ENCODE measurements around the gene CYSTM1.
"Not testable (repeated sequence)": the region's sequence is repeated elsewhere in the genome, so short reads cannot be mapped to it uniquely, and the experiment has no call there.

CYSTM1 gene

GRCh38 chr5:140150201-140150600, 24.8 kb upstream of the CYSTM1 start:
- DNase-seq (ENCODE audit: low spot score) = no peak

GRCh38 chr5:140151144-140152021, 23.6 kb upstream of the CYSTM1 start:
- no peak for DNase-seq (ENCODE audit: low spot score)

- no peak for DNase-seq (ENCODE audit: low spot score)
Observed at GRCh38 chr5:140152022-140152999, 22.7 kb upstream of the CYSTM1 start.

GRCh38 chr5:140153255-140153654, 21.7 kb upstream of the CYSTM1 start:
- no peak for DNase-seq (ENCODE audit: low spot score)

GRCh38 chr5:140153905-140154304, 21.1 kb upstream of the CYSTM1 start:
- DNase-seq (ENCODE audit: low spot score) = no peak

GRCh38 chr5:140154710-140155381, 20.1 kb upstream of the CYSTM1 start:
- not testable (repeated sequence) for DNase-seq (ENCODE audit: low spot score)

- peak; percentile 88 for DNase-seq (ENCODE audit: low spot score)
Observed at GRCh38 chr5:140157032-140157781, 17.8 kb upstream of the CYSTM1 start.

- no peak for DNase-seq (ENCODE audit: low spot score)
Observed at GRCh38 chr5:140159014-140159927, 15.7 kb upstream of the CYSTM1 start.

- DNase-seq (ENCODE audit: low spot score) = no peak
Observed at GRCh38 chr5:140162275-140162674, 12.7 kb upstream of the CYSTM1 start.

GRCh38 chr5:140162781-140163180, 12.2 kb upstream of the CYSTM1 start:
- no peak for DNase-seq (ENCODE audit: low spot score)

- DNase-seq (ENCODE audit: low spot score) = no peak
Observed at GRCh38 chr5:140165101-140165922, 9.7 kb upstream of the CYSTM1 start.

- DNase-seq (ENCODE audit: low spot score) = no peak
Observed at GRCh38 chr5:140165923-140166270, 9.1 kb upstream of the CYSTM1 start.

GRCh38 chr5:140166911-140167310, 8.1 kb upstream of the CYSTM1 start:
- DNase-seq (ENCODE audit: low spot score) = no peak

GRCh38 chr5:140168371-140168770, 6.6 kb upstream of the CYSTM1 start:
- DNase-seq (ENCODE audit: low spot score) = no peak

- DNase-seq (ENCODE audit: low spot score) = no peak
Observed at GRCh38 chr5:140169410-140169809, 5.6 kb upstream of the CYSTM1 start.

GRCh38 chr5:140172483-140172882, 2.5 kb upstream of the CYSTM1 start:
- DNase-seq (ENCODE audit: low spot score) = no peak

- no peak for DNase-seq (ENCODE audit: low spot score)
Observed at GRCh38 chr5:140174014-140174413, 974 bp upstream of the CYSTM1 start.

- peak; percentile 55 for DNase-seq (ENCODE audit: low spot score)
Observed at GRCh38 chr5:140175367-140176030, 511 bp downstream of the CYSTM1 start.

GRCh38 chr5:140176031-140176387, 1.0 kb downstream of the CYSTM1 start:
- no peak for DNase-seq (ENCODE audit: low spot score)
